Measurements from ENCODE around the gene GDI2. TPM values are rescaled to one million over a fixed set of nuclear protein-coding genes. Genes with fewer than 3 reads are reported as not detected.

The GDI2 gene
- total RNA-seq, 1 donor from 2014 or later = 229 TPM

DNA sequence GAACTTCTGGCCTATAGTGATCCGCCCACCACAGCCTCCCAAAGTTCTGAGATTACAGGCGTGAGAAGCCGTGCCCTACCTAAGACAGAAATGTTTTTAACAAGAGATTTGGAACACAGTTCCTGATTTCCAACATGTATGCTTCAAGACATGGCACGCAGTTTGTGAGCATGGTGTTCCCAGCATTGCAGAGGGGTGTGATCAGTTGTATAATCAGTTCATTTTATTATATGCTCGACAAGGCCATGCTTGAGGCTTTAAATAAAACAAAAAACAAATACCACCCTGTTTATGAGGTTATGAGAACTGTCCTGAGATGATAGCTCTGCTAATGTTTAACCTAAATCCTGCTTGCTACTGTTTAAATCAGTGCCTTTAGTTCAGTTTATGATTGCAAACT is 68.4 kb downstream of the GDI2 start:
- DNase-seq (ENCODE audit: extremely low spot score, unreplicated experiment) = no peak
- H3K4me1 Mint-ChIP-seq (ENCODE audit: unreplicated experiment) = no peaks in the 10 kb centered on the region
- H3K9me3 Mint-ChIP-seq (ENCODE audit: unreplicated experiment) = no peaks in the 10 kb centered on the region
- peaks cover 49% of the 10 kb centered on the region for H3K36me3 Mint-ChIP-seq (ENCODE audit: unreplicated experiment)
- TF ChIP-seq, protein P1, sequence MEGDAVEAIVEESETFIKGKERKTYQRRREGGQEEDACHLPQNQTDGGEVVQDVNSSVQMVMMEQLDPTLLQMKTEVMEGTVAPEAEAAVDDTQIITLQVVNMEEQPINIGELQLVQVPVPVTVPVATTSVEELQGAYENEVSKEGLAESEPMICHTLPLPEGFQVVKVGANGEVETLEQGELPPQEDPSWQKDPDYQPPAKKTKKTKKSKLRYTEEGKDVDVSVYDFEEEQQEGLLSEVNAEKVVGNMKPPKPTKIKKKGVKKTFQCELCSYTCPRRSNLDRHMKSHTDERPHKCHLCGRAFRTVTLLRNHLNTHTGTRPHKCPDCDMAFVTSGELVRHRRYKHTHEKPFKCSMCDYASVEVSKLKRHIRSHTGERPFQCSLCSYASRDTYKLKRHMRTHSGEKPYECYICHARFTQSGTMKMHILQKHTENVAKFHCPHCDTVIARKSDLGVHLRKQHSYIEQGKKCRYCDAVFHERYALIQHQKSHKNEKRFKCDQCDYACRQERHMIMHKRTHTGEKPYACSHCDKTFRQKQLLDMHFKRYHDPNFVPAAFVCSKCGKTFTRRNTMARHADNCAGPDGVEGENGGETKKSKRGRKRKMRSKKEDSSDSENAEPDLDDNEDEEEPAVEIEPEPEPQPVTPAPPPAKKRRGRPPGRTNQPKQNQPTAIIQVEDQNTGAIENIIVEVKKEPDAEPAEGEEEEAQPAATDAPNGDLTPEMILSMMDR (IDR thresholded peaks at IDR 0.05) = no peak
- H3K4me3 Mint-ChIP-seq (ENCODE audit: unreplicated experiment) = no peak overlapping the region
- no peaks in the 10 kb centered on the region for H3K27me3 Mint-ChIP-seq (ENCODE audit: unreplicated experiment)
- H3K27ac Mint-ChIP-seq (ENCODE audit: unreplicated experiment) = no peak overlapping the region

DNA sequence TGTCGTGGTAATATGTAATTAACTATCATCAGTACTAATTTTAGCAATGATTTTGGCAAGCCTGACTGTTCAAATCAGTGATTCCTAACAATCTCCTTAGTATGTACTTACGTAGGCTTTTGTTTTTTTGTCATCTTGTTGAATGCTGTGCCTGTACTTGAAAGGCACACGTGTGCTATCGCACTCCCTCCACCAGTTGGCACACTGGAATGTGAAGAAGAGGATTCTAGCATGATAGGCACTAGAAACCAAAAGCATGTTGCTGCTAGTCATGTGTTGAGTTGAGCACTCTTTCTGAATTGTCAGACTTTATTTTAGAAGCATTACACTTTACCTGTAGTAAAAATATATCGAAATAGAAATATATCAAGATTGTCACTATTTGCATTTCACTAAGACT is 69.5 kb downstream of the GDI2 start:
- H3K4me3 Mint-ChIP-seq (ENCODE audit: unreplicated experiment) = no peak overlapping the region
- H3K9me3 Mint-ChIP-seq (ENCODE audit: unreplicated experiment) = no peaks in the 10 kb centered on the region

GRCh38 chr10:5742116-5742515 is 71.1 kb downstream of the GDI2 start:
- DNase-seq (ENCODE audit: extremely low spot score, unreplicated experiment) = no peak
- Mint-ChIP-seq H3K27me3 (ENCODE audit: unreplicated experiment) (no peaks in the 10 kb centered on the region), H3K4me1 (ENCODE audit: unreplicated experiment) (peaks cover 4% of the 10 kb centered on the region), H3K27ac (ENCODE audit: unreplicated experiment) (no peak overlapping the region), H3K36me3 (ENCODE audit: unreplicated experiment) (peaks cover 41% of the 10 kb centered on the region), H3K9me3 (ENCODE audit: unreplicated experiment) (no peaks in the 10 kb centered on the region), H3K4me3 (ENCODE audit: unreplicated experiment) (no peak overlapping the region)
- TF ChIP-seq, protein P1 (IDR thresholded peaks at IDR 0.05) = no peak

More for the DNA sequence above, 69.5 kb downstream of the GDI2 start:
- DNase-seq (ENCODE audit: extremely low spot score, unreplicated experiment) = no peak
- Mint-ChIP-seq H3K36me3 (ENCODE audit: unreplicated experiment) (peaks cover 51% of the 10 kb centered on the region), H3K27me3 (ENCODE audit: unreplicated experiment) (no peaks in the 10 kb centered on the region), H3K27ac (ENCODE audit: unreplicated experiment) (no peak overlapping the region), H3K4me1 (ENCODE audit: unreplicated experiment) (no peaks in the 10 kb centered on the region)
- TF ChIP-seq, protein P1 (IDR thresholded peaks at IDR 0.05) = no peak

DNA sequence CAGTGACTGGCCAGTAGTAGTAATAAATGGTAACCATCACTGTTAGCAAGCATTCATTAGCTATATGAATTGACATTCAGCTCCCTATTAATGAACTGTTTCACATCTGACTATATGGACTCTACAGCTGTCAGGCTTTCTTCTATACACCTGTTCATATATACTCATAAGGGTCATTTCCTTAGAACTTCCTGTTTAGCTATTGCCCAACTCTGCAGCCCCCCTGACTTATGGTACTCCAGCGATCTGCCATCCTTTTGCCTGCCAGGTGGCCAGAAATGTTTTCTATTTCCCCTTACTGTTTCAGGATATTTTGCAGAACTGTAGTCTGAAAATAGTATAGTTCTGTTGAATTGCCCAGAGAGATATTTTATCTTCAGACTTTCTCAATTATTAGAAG is 72.0 kb downstream of the GDI2 start:
- Mint-ChIP-seq H3K4me3 (ENCODE audit: unreplicated experiment) (no peak overlapping the region), H3K36me3 (ENCODE audit: unreplicated experiment) (peaks cover 34% of the 10 kb centered on the region), H3K4me1 (ENCODE audit: unreplicated experiment) (peaks cover 5% of the 10 kb centered on the region), H3K27me3 (ENCODE audit: unreplicated experiment) (no peaks in the 10 kb centered on the region), H3K9me3 (ENCODE audit: unreplicated experiment) (no peaks in the 10 kb centered on the region), H3K27ac (ENCODE audit: unreplicated experiment) (no peak overlapping the region)
- DNase-seq (ENCODE audit: extremely low spot score, unreplicated experiment) = no peak
- TF ChIP-seq, protein P1 (IDR thresholded peaks at IDR 0.05) = no peak

GRCh38 chr10:5738427-5738826 is 74.8 kb downstream of the GDI2 start:
- H3K27ac Mint-ChIP-seq (ENCODE audit: unreplicated experiment) = no peak overlapping the region
- no peaks in the 10 kb centered on the region for H3K9me3 Mint-ChIP-seq (ENCODE audit: unreplicated experiment)
- no peak for DNase-seq (ENCODE audit: extremely low spot score, unreplicated experiment)
- peaks cover 28% of the 10 kb centered on the region for H3K36me3 Mint-ChIP-seq (ENCODE audit: unreplicated experiment)
- H3K4me1 Mint-ChIP-seq (ENCODE audit: unreplicated experiment) = peaks cover 5% of the 10 kb centered on the region
- H3K4me3 Mint-ChIP-seq (ENCODE audit: unreplicated experiment) = no peak overlapping the region
- TF ChIP-seq, protein P1 (IDR thresholded peaks at IDR 0.05) = no peak
- H3K27me3 Mint-ChIP-seq (ENCODE audit: unreplicated experiment) = no peaks in the 10 kb centered on the region
